SKM-1 (cell line): ENCODE measurements around the gene SLCO1C1.
"Not testable (repeated sequence)": the region's sequence is repeated elsewhere in the genome, so short reads cannot be mapped to it uniquely, and the experiment has no call there.

Experiments used
- DNase-seq: peaks from one replicate; lab custom pipeline; 2025; ENCODE audit not compliant: unreplicated experiment; lab: John Stamatoyannopoulos, UW

SLCO1C1 gene

GRCh38 chr12:20695232-20695631 is at the start of gene SLCO1C1:
Gene SLCO1C1, plus strand, starts transcription at chr12:20695332. Its CDS starts 4,245 bp downstream, at chr12:20699577.
- DNase-seq: no peak

GRCh38 chr12:20646239-20646827 is 48.8 kb upstream of the SLCO1C1 start:
- peak; percentile 5 for DNase-seq

GRCh38 chr12:20653871-20654270 is 41.3 kb upstream of the SLCO1C1 start:
- no peak for DNase-seq

GRCh38 chr12:20656600-20656999 is 38.5 kb upstream of the SLCO1C1 start:
- DNase-seq: no peak

GRCh38 chr12:20657496-20657895 is 37.6 kb upstream of the SLCO1C1 start:
- no peak for DNase-seq

GRCh38 chr12:20681334-20681733 is 13.8 kb upstream of the SLCO1C1 start:
- DNase-seq: no peak

GRCh38 chr12:20696181-20696905 is 1.2 kb downstream of the SLCO1C1 start:
- no peak for DNase-seq

GRCh38 chr12:20701106-20701505 is 6.0 kb downstream of the SLCO1C1 start:
- no peak for DNase-seq

GRCh38 chr12:20704860-20705259 is 9.7 kb downstream of the SLCO1C1 start:
- DNase-seq: no peak

- no peak for DNase-seq
Observed at GRCh38 chr12:20711846-20712245, 16.7 kb downstream of the SLCO1C1 start.

GRCh38 chr12:20716037-20716436 is 20.9 kb downstream of the SLCO1C1 start:
- DNase-seq: no peak

GRCh38 chr12:20716985-20717384 is 21.9 kb downstream of the SLCO1C1 start:
- no peak for DNase-seq

GRCh38 chr12:20718294-20718693 is 23.2 kb downstream of the SLCO1C1 start:
- no peak for DNase-seq

GRCh38 chr12:20722142-20722541 is 27.0 kb downstream of the SLCO1C1 start:
- no peak for DNase-seq

- DNase-seq: no peak
Observed at GRCh38 chr12:20731274-20731673, 36.1 kb downstream of the SLCO1C1 start.

GRCh38 chr12:20740972-20741371 is 45.8 kb downstream of the SLCO1C1 start:
- DNase-seq: no peak

GRCh38 chr12:20748198-20748597 is 53.1 kb downstream of the SLCO1C1 start:
- no peak for DNase-seq

- no peak for DNase-seq
Observed at GRCh38 chr12:20751046-20751445, 55.9 kb downstream of the SLCO1C1 start.

GRCh38 chr12:20777420-20777819 is 82.3 kb downstream of the SLCO1C1 start:
- no peak for DNase-seq

GRCh38 chr12:20778969-20779368 is 83.8 kb downstream of the SLCO1C1 start:
- DNase-seq: no peak

GRCh38 chr12:20779971-20780370 is 84.8 kb downstream of the SLCO1C1 start:
- DNase-seq: not testable (repeated sequence)

GRCh38 chr12:20783796-20784357 is 88.7 kb downstream of the SLCO1C1 start:
- DNase-seq: not testable (repeated sequence)
